Caco-2 (cell line): ENCODE results near the gene SGCG. TPM values are rescaled to one million over a fixed set of nuclear protein-coding genes. Genes with fewer than 3 reads are reported as not detected.

Experiments used
- BruUV-seq: library from RNA; stranded (reverse); fragments of 400-500 nt; replicated peaks from 2 replicates; lab custom pipeline; 2021; lab: Mats Ljungman, UMichigan
- CTCF ChIA-PET: fragments of 300-600 bp; sonication (Branson Sonifier 250); formaldehyde crosslinking; loops from one replicate; lab custom pipeline; 2022; ENCODE audit warnings: antibody characterized with exemption; lab: Charles Lee
- POLR2A ChIA-PET: fragments of 300-600 bp; sonication (Branson Sonifier 250); formaldehyde crosslinking; loops from one replicate; lab custom pipeline; 2022; ENCODE audit warnings: antibody characterized with exemption; lab: Charles Lee
- DNase-seq, 2 experiments: peaks; one replicate each; pipeline versions ENCODE4 v3.0.0 to v3.0.0-alpha.2; 2020 to 2022
- H3K27me3 ChIP-seq: replicated peaks from 2 replicates; pipeline ENCODE4 v1.6.0; 2011; ENCODE audit warnings: low read length; ENCODE audit not compliant: control insufficient read depth, insufficient read depth
- H3K36me3 ChIP-seq: 2 replicates; pipeline ENCODE4 v1.5.1; 2011; ENCODE audit warnings: low read length; ENCODE audit not compliant: control insufficient read depth, insufficient read depth
- H3K4me1 ChIP-seq: fragments of 250-450 bp; sonication (Bioruptor Pico); 2 replicates; pipeline ENCODE4 v1.5.1; 2020; ENCODE audit warnings: mild to moderate bottlenecking
- H3K4me3 ChIP-seq: 2 replicates; pipeline ENCODE4 v1.5.1; 2011; ENCODE audit warnings: low read depth, mild to moderate bottlenecking, control low read depth, low read length
- H3K9me3 ChIP-seq: fragments of 250-450 bp; sonication (Bioruptor Pico); 2 replicates; pipeline ENCODE4 v1.5.1; 2020; ENCODE audit warnings: mild to moderate bottlenecking, moderate library complexity
- H3K27ac Mint-ChIP-seq: one replicate; pipeline ENCODE4 v1.8.0; 2022; ENCODE audit warnings: mixed read lengths; ENCODE audit not compliant: unreplicated experiment
- H3K27me3 Mint-ChIP-seq: one replicate; pipeline ENCODE4 v1.8.0; 2022; ENCODE audit warnings: mixed read lengths; ENCODE audit not compliant: insufficient read depth, unreplicated experiment
- H3K36me3 Mint-ChIP-seq: one replicate; pipeline ENCODE4 v1.8.0; 2022; ENCODE audit warnings: mild to moderate bottlenecking, mixed read lengths; ENCODE audit not compliant: insufficient read depth, unreplicated experiment
- H3K4me1 Mint-ChIP-seq: one replicate; pipeline ENCODE4 v1.8.0; 2022; ENCODE audit warnings: low read depth, mixed read lengths; ENCODE audit not compliant: unreplicated experiment
- H3K4me3 Mint-ChIP-seq: one replicate; pipeline ENCODE4 v1.8.0; 2022; ENCODE audit warnings: mild to moderate bottlenecking, moderate library complexity, mixed read lengths; ENCODE audit not compliant: unreplicated experiment
- H3K9me3 Mint-ChIP-seq: one replicate; pipeline ENCODE4 v1.8.0; 2022; ENCODE audit warnings: mixed read lengths; ENCODE audit not compliant: unreplicated experiment
- CTCF ChIP-seq, 2 experiments: fragments of 200-600 bp in 1 of 2; IDR thresholded peaks; 1 replicate in 1 of 2; 2 replicates in 1 of 2; pipeline versions ENCODE4 v1.5.1 to v1.8.0; 2011 to 2022; ENCODE audit warnings: antibody characterized with exemption in 1 of 2, control low read depth in 1 of 2, inconsistent platforms in 1 of 2, low read depth in 1 of 2, low read length in 1 of 2, mild to moderate bottlenecking in 1 of 2, moderate library complexity in 1 of 2; ENCODE audit not compliant: insufficient read depth in 1 of 2, severe bottlenecking in 1 of 2, unreplicated experiment in 1 of 2
- intact Hi-C: fragments of 100-400 bp; cut with micrococcal nuclease; formaldehyde crosslinking; loops from one replicate; pipeline ENCODE4 v1.10.0; 2022; ENCODE audit not compliant: unreplicated experiment
- total RNA-seq: library from RNA; stranded (reverse); gene quantifications from 2 replicates; pipeline ENCODE4 v1.2.3, GENCODE V29; 2022

The SGCG gene
- total RNA-seq, 1 experiment from 2014 or later = not detected

GRCh38 chr13:23319883-23320224 lies 139.1 kb downstream of the SGCG start:
- Mint-ChIP-seq H3K27me3 (peaks cover 2% of the 10 kb centered on the region), H3K4me1 (peaks cover 8% of the 10 kb centered on the region), H3K27ac (no peak overlapping the region), H3K4me3 (no peak overlapping the region), H3K9me3 (no peaks in the 10 kb centered on the region), H3K36me3 (no peaks in the 10 kb centered on the region)
- Histone ChIP-seq H3K4me3 (no peak overlapping the region), H3K9me3 (no peaks in the 10 kb centered on the region), H3K27me3 (peaks cover 2% of the 10 kb centered on the region; the same call in 1 of the 2 replicates), H3K36me3 (no peaks in the 10 kb centered on the region), H3K4me1 (no peaks in the 10 kb centered on the region; the same call in 1 of the 2 replicates)
- POLR2A ChIA-PET = no interaction called here
- CTCF ChIA-PET = interaction anchor here (0.8 to 1.0 kb wide), 2 partner anchors 300 to 531 kb away, joined by 3 to 4 read pairs; no protein-coding TSS in a partner anchor
- intact Hi-C loops = loop anchor here (1.0 kb wide), 2 partner anchors 300 to 519 kb away; no protein-coding TSS in a partner anchor
- DNase-seq = no peak
- TF ChIP-seq CTCF (IDR thresholded peaks at IDR 0.05; ENCODE audit: insufficient read depth in 1 of 2, low read depth in 1 of 2, low read length in 1 of 2, severe bottlenecking in 1 of 2, unreplicated experiment in 1 of 2) = no peak
- BruUV-seq = no TSS peak

DNA sequence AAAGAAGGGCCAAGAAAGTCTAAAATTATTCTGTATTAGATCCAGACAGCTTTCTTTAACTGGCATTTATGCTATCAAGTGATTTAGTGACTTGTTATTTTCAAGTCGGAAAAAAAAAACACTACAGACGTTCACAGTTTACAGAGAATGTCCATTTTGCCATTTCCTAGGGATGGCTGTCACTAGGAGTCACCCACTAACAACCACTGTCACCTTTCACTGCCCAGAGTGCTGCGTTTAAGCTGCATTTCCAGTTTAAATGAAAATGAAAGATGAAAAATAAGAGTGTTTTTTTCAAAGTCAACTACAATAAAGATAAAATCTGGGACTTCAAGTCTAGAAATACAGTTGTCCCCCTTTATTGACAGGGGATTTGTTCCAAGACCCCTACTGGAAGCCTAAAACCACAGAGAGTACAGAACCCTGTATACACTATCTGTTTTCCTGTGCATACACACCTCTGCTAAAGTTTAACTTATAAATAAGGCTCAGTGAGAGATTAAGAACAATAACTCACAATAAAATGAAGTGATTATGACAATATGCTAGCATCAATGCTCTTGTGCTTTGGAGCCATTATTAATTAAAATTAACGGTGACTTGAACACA lies 140.3 kb downstream of the SGCG start:
- H3K4me3 ChIP-seq = no peak overlapping the region
- no peak for TF ChIP-seq CTCF (IDR thresholded peaks at IDR 0.05; ENCODE audit: insufficient read depth in 1 of 2, low read depth in 1 of 2, low read length in 1 of 2, severe bottlenecking in 1 of 2, unreplicated experiment in 1 of 2)
- H3K36me3 ChIP-seq = no peaks in the 10 kb centered on the region
- H3K27ac Mint-ChIP-seq = no peak overlapping the region
- peaks cover 2% of the 10 kb centered on the region for H3K27me3 Mint-ChIP-seq
- POLR2A ChIA-PET = no interaction called here
- intact Hi-C loops = no loop called here
- H3K4me1 ChIP-seq = no peaks in the 10 kb centered on the region; the same call in 1 of the 2 replicates
- no TSS peak for BruUV-seq
- H3K9me3 Mint-ChIP-seq = no peaks in the 10 kb centered on the region
- H3K36me3 Mint-ChIP-seq = no peaks in the 10 kb centered on the region
- peaks cover 8% of the 10 kb centered on the region for H3K4me1 Mint-ChIP-seq
- H3K4me3 Mint-ChIP-seq = no peak overlapping the region
- CTCF ChIA-PET = interaction anchor here (1.4 kb wide), 1 partner anchor 301 kb away, joined by 3 read pairs; no protein-coding TSS in a partner anchor
- H3K27me3 ChIP-seq = peaks cover 2% of the 10 kb centered on the region
- no peaks in the 10 kb centered on the region for H3K9me3 ChIP-seq
- DNase-seq = no peak

GRCh38 chr13:23321535-23322241 lies 140.9 kb downstream of the SGCG start:
- TF ChIP-seq CTCF (IDR thresholded peaks at IDR 0.05; ENCODE audit: insufficient read depth in 1 of 2, low read depth in 1 of 2, low read length in 1 of 2, severe bottlenecking in 1 of 2, unreplicated experiment in 1 of 2) = no peak
- Histone ChIP-seq H3K9me3 (no peaks in the 10 kb centered on the region), H3K36me3 (no peaks in the 10 kb centered on the region), H3K27me3 (peaks cover 2% of the 10 kb centered on the region), H3K4me1 (no peaks in the 10 kb centered on the region; the same call in 1 of the 2 replicates), H3K4me3 (no peak overlapping the region)
- Mint-ChIP-seq H3K27me3 (peaks cover 2% of the 10 kb centered on the region), H3K4me3 (no peak overlapping the region), H3K9me3 (no peaks in the 10 kb centered on the region), H3K36me3 (no peaks in the 10 kb centered on the region), H3K4me1 (peaks cover 8% of the 10 kb centered on the region), H3K27ac (no peak overlapping the region)
- POLR2A ChIA-PET = no interaction called here
- intact Hi-C loops = no loop called here
- BruUV-seq = no TSS peak
- CTCF ChIA-PET = interaction anchor here (1.4 kb wide), 1 partner anchor 301 kb away, joined by 3 read pairs; no protein-coding TSS in a partner anchor
- DNase-seq = no peak
